HEK293 (cell line): ENCODE data around the gene ANKRD34B.

Experiments
- CTCF ChIA-PET: fragments of 350-600 bp; formaldehyde crosslinking; extraction: SDS; loops from one replicate; lab custom pipeline; 2021; ENCODE audit warnings: antibody characterized with exemption; lab: Yijun Ruan, JAX
- POLR2A ChIA-PET: fragments of 300-600 bp; formaldehyde crosslinking; extraction: SDS; loops from one replicate; lab custom pipeline; 2020; ENCODE audit warnings: antibody characterized with exemption, inconsistent platforms; lab: Yijun Ruan, JAX
- H3K27ac ChIP-seq: fragments of 200-500 bp; sonication (Bioruptor generic); 2 replicates; pipeline ENCODE4 v1.5.1; 2014; ENCODE audit warnings: low read depth, low read length, control low read depth, inconsistent platforms; ENCODE audit errors: extremely low read depth
- H3K36me3 ChIP-seq, 2 experiments: fragments of 200-500 bp in 1 of 2; sonication (Bioruptor generic) in 1 of 2; 1 replicate in 1 of 2; 2 replicates in 1 of 2; pipeline ENCODE4 v1.5.1; 2014 to 2017; ENCODE audit warnings: inconsistent platforms in 2 of 2, low read length in 2 of 2; ENCODE audit not compliant: control insufficient read depth in 2 of 2, insufficient read depth in 1 of 2
- H3K4me1 ChIP-seq: fragments of 200-500 bp; sonication (Bioruptor generic); 2 replicates; pipeline ENCODE4 v1.5.1; 2014; ENCODE audit warnings: mild to moderate bottlenecking, low read length, inconsistent platforms; ENCODE audit not compliant: control insufficient read depth, insufficient read depth
- H3K4me3 ChIP-seq: 2 replicates; pipeline ENCODE4 v1.5.1; 2011; ENCODE audit warnings: low read depth, mild to moderate bottlenecking, control low read depth, low read length, moderate library complexity
- H3K9me3 ChIP-seq: fragments of 200-500 bp; sonication (Bioruptor generic); 2 replicates; pipeline ENCODE4 v1.5.1; 2014; ENCODE audit warnings: low read depth, low read length, inconsistent platforms; ENCODE audit not compliant: control insufficient read depth, insufficient read depth
- SCRT2 ChIP-seq: fragments of 450-650 bp; formaldehyde crosslinking; IDR thresholded peaks from 2 replicates; pipeline ENCODE4 v1.5.1; 2016; ENCODE audit warnings: missing biosample characterization, missing genetic modification characterization
- ZBTB48 ChIP-seq: fragments of 450-650 bp; formaldehyde crosslinking; IDR thresholded peaks from 2 replicates; pipeline ENCODE4 v1.5.1; 2016; ENCODE audit warnings: missing biosample characterization, missing genetic modification characterization
- ZNF148 ChIP-seq: fragments of 450-650 bp; formaldehyde crosslinking; IDR thresholded peaks from 2 replicates; pipeline ENCODE4 v1.5.0; 2017; ENCODE audit warnings: missing biosample characterization, missing genetic modification characterization, borderline replicate concordance
- ZNF239 ChIP-seq: fragments of 450-650 bp; formaldehyde crosslinking; IDR thresholded peaks from 2 replicates; pipeline ENCODE4 v1.5.1; 2016; ENCODE audit warnings: missing biosample characterization, missing genetic modification characterization
- ZNF311 ChIP-seq: fragments of 450-650 bp; formaldehyde crosslinking; IDR thresholded peaks from 2 replicates; pipeline ENCODE4 v1.5.1; 2017; ENCODE audit warnings: missing biosample characterization, missing genetic modification characterization, borderline replicate concordance
- ZNF391 ChIP-seq: fragments of 450-650 bp; formaldehyde crosslinking; IDR thresholded peaks from 2 replicates; pipeline ENCODE4 v1.5.1; 2016; ENCODE audit warnings: low read depth, missing biosample characterization, missing genetic modification characterization, borderline replicate concordance
- ZNF423 ChIP-seq: fragments of 450-650 bp; formaldehyde crosslinking; IDR thresholded peaks from 2 replicates; pipeline ENCODE4 v1.5.1; 2016; ENCODE audit warnings: missing biosample characterization, missing genetic modification characterization
- ZNF558 ChIP-seq: fragments of 450-650 bp; formaldehyde crosslinking; IDR thresholded peaks from 2 replicates; pipeline ENCODE4 v1.5.1; 2016; ENCODE audit warnings: missing biosample characterization, missing genetic modification characterization
- ZNF585B ChIP-seq: fragments of 450-650 bp; formaldehyde crosslinking; IDR thresholded peaks from 2 replicates; pipeline ENCODE4 v1.5.1; 2016; ENCODE audit warnings: missing biosample characterization, missing genetic modification characterization
- ZNF692 ChIP-seq: fragments of 450-650 bp; formaldehyde crosslinking; IDR thresholded peaks from 2 replicates; pipeline ENCODE4 v1.5.1; 2016; ENCODE audit warnings: missing biosample characterization, missing genetic modification characterization
- ZNF747 ChIP-seq: fragments of 450-650 bp; formaldehyde crosslinking; IDR thresholded peaks from 2 replicates; pipeline ENCODE4 v1.5.1; 2016; ENCODE audit warnings: missing biosample characterization, missing genetic modification characterization
- ZNF768 ChIP-seq: fragments of 450-650 bp; formaldehyde crosslinking; IDR thresholded peaks from 2 replicates; pipeline ENCODE4 v1.5.1; 2018; ENCODE audit warnings: missing biosample characterization, mild to moderate bottlenecking, missing genetic modification characterization
- TF ChIP-seq, protein P1 (sequence below): fragments of 450-650 bp; formaldehyde crosslinking; IDR thresholded peaks from 2 replicates; pipeline ENCODE4 v1.5.1; 2016; ENCODE audit warnings: missing biosample characterization, missing genetic modification characterization
- TF ChIP-seq, protein P2 (sequence below): fragments of 450-650 bp; formaldehyde crosslinking; IDR thresholded peaks from 2 replicates; pipeline ENCODE4; 2016; ENCODE audit warnings: missing biosample characterization, missing genetic modification characterization
- TF ChIP-seq, protein P3 (sequence below): fragments of 450-650 bp; formaldehyde crosslinking; IDR thresholded peaks from 2 replicates; pipeline ENCODE4 v1.5.1; 2016; ENCODE audit warnings: missing biosample characterization, missing genetic modification characterization

The ANKRD34B gene

GRCh38 chr5:80597500-80597899, 27.4 kb upstream of the ANKRD34B start (continued):
- TF ChIP-seq, protein P1, sequence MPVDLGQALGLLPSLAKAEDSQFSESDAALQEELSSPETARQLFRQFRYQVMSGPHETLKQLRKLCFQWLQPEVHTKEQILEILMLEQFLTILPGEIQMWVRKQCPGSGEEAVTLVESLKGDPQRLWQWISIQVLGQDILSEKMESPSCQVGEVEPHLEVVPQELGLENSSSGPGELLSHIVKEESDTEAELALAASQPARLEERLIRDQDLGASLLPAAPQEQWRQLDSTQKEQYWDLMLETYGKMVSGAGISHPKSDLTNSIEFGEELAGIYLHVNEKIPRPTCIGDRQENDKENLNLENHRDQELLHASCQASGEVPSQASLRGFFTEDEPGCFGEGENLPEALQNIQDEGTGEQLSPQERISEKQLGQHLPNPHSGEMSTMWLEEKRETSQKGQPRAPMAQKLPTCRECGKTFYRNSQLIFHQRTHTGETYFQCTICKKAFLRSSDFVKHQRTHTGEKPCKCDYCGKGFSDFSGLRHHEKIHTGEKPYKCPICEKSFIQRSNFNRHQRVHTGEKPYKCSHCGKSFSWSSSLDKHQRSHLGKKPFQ (tag by site-specific recombination): no peak
- TF ChIP-seq ZNF692 (no peak), ZNF311 (no peak), ZNF423 (no peak), ZNF391 (no peak)

GRCh38 chr5:80594810-80595209, 24.7 kb upstream of the ANKRD34B start:
- Histone ChIP-seq H3K4me3 (no peak overlapping the region), H3K36me3 (no peaks in the 10 kb centered on the region), H3K4me1 (no peaks in the 10 kb centered on the region), H3K27ac (no peak overlapping the region), H3K9me3 (no peaks in the 10 kb centered on the region)
- ChIA-PET CTCF (interaction anchor here (0.6 kb wide), 2 partner anchors 38 to 859 kb away, joined by 3 to 5 read pairs; no protein-coding TSS in a partner anchor), POLR2A (no interaction called here)
- no peak for TF ChIP-seq ZNF239 (tag by site-specific recombination)
- TF ChIP-seq SCRT2: no peak
- no peak for TF ChIP-seq ZNF148 (tag by site-specific recombination)
- no peak for TF ChIP-seq ZBTB48
- TF ChIP-seq ZNF558 (tag by site-specific recombination): no peak
- TF ChIP-seq, protein P2, sequence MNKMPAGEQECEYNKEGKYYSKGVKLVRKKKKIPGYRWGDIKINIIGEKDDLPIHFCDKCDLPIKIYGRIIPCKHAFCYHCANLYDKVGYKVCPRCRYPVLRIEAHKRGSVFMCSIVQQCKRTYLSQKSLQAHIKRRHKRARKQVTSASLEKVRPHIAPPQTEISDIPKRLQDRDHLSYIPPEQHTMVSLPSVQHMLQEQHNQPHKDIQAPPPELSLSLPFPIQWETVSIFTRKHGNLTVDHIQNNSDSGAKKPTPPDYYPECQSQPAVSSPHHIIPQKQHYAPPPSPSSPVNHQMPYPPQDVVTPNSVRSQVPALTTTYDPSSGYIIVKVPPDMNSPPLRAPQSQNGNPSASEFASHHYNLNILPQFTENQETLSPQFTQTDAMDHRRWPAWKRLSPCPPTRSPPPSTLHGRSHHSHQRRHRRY: no peak
- TF ChIP-seq ZNF768 (tag by site-specific recombination): no peak
- TF ChIP-seq ZNF585B (tag by site-specific recombination): no peak

GRCh38 chr5:80592761-80593160, 22.7 kb upstream of the ANKRD34B start:
- POLR2A ChIA-PET: no interaction called here
- no peaks in the 10 kb centered on the region for H3K4me1 ChIP-seq

More at GRCh38 chr5:80592761-80593160, 22.7 kb upstream of the ANKRD34B start:
- no peak overlapping the region for H3K4me3 ChIP-seq
- TF ChIP-seq ZNF747: no peak
- TF ChIP-seq, protein P3, sequence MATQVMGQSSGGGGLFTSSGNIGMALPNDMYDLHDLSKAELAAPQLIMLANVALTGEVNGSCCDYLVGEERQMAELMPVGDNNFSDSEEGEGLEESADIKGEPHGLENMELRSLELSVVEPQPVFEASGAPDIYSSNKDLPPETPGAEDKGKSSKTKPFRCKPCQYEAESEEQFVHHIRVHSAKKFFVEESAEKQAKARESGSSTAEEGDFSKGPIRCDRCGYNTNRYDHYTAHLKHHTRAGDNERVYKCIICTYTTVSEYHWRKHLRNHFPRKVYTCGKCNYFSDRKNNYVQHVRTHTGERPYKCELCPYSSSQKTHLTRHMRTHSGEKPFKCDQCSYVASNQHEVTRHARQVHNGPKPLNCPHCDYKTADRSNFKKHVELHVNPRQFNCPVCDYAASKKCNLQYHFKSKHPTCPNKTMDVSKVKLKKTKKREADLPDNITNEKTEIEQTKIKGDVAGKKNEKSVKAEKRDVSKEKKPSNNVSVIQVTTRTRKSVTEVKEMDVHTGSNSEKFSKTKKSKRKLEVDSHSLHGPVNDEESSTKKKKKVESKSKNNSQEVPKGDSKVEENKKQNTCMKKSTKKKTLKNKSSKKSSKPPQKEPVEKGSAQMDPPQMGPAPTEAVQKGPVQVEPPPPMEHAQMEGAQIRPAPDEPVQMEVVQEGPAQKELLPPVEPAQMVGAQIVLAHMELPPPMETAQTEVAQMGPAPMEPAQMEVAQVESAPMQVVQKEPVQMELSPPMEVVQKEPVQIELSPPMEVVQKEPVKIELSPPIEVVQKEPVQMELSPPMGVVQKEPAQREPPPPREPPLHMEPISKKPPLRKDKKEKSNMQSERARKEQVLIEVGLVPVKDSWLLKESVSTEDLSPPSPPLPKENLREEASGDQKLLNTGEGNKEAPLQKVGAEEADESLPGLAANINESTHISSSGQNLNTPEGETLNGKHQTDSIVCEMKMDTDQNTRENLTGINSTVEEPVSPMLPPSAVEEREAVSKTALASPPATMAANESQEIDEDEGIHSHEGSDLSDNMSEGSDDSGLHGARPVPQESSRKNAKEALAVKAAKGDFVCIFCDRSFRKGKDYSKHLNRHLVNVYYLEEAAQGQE (tag by site-specific recombination): no peak
- no peak overlapping the region for H3K27ac ChIP-seq
- CTCF ChIA-PET: no interaction called here
- no peaks in the 10 kb centered on the region for H3K36me3 ChIP-seq
- H3K9me3 ChIP-seq: no peaks in the 10 kb centered on the region
